Stimulated activated CD4-positive, alpha-beta T cell treated with anti-CD3 and anti-CD28 coated beads, TNF-alpha, amount 100 ng/mL, for 1 hour (primary cell): ENCODE measurements around the gene HPS4.
"Not testable (repeated sequence)": the region's sequence is repeated elsewhere in the genome, so short reads cannot be mapped to it uniquely, and the experiment has no call there.

ENCODE experiments used
- DNase-seq, 3 donors: peaks; one replicate each; pipeline ENCODE4 v3.0.0-alpha.2; 2020; ENCODE audit warnings: low read depth in 3 of 3, low spot score in 1 of 3

The HPS4 gene

DNA sequence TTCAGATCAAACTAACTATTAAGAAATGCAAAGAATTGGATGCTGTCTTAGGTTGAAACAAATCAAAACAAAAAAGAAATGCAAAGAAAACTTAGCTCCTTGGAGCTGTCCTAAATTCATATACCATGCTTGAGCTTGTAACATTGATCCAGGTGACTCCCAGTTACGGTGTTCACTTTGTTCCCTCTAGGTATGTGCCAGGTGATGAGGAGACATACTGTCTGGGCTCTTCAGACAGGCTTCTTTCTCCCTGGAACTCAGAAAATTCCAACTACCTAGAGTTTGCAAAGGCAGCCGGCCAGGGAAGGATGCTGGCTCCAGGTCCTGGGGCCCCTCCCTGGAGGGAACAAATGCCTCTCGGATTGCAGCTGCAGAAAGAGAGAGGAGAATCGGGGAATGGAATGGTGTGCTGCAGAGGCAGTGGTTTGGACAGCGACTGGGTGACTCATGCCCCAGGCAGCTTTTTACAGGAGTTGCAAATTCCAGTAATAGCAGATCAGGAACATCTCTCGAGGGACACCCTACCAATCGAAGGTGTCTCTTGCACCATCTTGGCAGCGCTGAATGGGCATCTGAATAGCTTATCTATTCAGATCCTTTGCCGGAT, 66.8 kb downstream of the HPS4 start:
- DNase-seq = no peak

DNA sequence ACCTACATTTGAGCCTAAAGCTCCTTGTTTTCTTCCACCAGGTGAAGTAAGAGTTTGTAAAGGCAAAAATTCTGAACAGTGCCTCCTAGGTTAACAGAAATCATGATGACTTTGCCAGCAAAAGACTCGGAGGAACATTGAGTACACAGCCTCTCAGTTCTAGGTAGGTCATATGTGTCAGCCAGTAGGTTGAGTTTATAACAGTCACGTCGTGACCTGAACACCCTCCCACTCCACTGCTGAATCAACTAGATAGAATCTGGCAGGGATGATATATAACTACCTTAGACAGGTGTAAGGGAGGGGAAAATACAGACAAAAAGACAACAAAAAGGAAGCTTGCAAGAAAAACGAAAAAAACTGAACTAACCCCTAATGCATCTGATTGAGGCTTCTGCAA, 67.3 kb downstream of the HPS4 start:
- no peak for DNase-seq

DNA sequence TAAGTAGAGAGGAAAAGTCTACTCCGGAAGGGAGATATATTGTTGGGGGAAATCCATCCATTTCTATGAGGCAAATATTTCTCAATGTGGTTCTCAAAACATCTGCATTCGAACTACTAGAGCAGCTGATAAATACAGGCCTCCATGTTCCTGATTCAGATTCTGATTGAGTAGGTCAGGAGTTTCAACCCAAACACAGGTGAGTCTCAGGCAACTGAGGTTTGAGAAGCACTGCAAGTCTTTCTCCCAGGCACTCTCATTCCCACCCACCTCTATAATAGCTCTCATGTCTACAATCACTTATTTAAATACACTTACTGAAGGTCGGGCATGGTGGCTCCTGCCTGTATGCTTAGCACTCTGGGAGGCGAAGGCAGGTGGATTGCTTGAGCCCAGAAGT, 69.2 kb downstream of the HPS4 start:
- no peak for DNase-seq

DNA sequence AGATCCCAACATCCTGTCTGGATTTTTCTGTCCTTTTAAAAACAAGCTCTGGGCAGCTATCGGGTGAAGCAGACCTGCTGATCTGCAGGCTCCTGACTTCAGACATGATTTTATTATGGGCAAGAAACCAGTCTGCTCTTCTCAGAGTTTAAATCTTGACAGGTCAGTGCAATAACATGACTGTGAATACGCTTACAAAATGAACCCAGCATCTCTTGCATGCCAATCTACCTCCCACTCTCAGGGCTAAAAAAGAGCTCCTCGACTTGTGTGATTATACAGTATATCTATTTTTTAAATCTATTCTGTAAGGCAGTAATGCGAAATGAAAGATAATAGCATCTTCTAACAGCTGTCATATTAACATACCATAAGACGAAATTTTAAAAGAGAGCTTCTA, 73.2 kb downstream of the HPS4 start:
- no peak for DNase-seq

- DNase-seq = no peak
These were observed 73.8 kb downstream of the HPS4 start for GRCh38 chr22:26409719-26410335.

- DNase-seq = not testable (repeated sequence)
These were observed 74.9 kb downstream of the HPS4 start for GRCh38 chr22:26408562-26409220.

GRCh38 chr22:26406118-26406517, 77.5 kb downstream of the HPS4 start:
- no peak for DNase-seq

DNA sequence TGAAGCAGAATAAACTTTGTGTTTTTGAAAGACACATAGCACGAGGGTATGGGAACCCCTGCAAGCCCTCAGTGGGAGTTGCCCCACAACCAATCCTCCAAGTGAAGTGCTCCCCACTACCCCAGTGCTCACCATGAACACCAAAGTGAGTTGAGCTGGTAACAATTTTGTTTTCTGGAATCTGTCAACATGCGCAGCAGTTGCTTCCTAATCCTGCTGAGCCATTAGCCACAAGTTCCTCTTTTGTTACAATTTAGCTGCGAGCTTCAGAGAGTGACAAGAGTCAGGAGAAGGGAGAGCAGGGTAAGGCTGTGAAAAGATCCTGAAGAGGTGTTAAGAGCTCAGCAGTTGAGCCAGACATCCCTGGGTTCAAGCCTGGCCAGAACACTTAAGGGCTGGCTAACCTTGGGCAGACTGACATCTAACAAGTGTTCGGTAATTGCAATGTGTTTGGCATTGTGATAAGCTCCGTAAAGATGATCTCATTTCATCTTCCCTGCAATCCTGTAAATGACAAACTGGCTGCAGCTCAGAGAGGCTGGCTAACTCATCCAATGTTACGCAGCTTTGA, 78.6 kb downstream of the HPS4 start:
- no peak for DNase-seq

DNA sequence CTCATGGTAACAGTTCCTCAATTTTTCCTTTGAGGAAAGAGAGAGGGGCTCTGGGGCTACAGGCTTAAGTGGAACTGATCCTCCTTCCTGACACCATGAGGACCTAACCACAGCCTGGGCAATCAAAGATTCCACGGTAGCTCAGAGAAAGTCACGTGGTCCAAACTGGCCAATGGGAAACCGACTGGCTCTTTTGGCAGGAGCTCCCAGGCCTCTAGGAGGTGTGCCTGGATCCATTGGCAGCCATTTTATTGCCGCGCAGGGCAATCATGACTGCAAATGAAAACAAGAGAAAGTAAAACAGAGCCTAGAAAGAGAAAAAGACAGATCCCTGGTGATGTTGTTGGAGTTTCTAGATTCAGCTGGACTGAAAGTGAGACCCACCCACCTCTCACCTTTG, 81.9 kb downstream of the HPS4 start:
- no peak for DNase-seq
